HG02970 (cell line): ENCODE results near the gene ZNF576.
"Not testable (repeated sequence)": the region's sequence is repeated elsewhere in the genome, so short reads cannot be mapped to it uniquely, and the experiment has no call there.

Source experiments
- ATAC-seq: cut with Tn5 transposase; IDR thresholded peaks from one replicate; pipeline ENCODE4 v1.9.1; 2021; ENCODE audit warnings: mild to moderate bottlenecking, moderate library complexity, moderate number of reproducible peaks; ENCODE audit not compliant: unreplicated experiment, low FRiP score

Gene ZNF576, protein sequence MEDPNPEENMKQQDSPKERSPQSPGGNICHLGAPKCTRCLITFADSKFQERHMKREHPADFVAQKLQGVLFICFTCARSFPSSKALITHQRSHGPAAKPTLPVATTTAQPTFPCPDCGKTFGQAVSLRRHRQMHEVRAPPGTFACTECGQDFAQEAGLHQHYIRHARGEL

DNA sequence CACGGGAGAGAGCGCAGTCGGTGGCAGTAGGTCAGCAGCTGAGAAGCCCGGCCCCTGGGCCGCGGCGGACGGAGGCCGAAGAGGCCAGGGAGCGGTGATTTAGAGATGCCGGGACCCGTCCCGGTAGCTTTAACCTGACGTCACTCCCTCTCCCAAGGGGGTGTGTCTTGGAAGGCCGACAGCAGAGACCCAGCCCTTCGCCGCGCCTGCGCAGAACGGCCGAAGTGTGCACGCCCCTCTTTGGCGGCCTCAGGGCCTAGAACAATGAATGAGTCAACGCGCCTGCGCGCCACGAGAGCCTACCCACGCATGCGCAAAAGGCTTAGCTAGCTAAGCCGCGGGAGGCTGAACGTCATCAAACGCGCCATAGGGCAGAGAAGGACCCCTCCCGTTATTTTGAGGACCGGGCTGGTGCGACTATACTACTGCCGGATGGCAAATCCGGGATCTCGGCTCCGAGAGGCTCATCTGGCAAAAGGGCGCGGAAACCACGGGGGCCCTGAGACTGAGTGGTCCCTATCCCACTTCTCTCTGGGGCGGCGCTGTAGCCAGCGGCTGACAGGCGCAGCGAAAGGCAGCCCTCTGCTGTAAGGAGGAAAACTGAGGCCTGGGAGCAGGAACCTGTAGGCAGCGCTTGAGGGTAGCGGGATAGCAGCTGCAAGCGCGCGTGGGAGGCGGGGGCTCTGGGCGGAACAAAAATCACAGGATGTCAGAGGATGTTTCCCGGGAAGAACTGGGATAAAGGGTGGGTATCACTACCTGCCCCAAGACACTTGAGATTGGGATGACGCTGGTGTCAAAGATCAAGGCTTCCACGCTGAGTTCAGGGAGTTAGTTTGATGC is at the start of gene ZNF576, which contains the start of gene IRGQ:
TSS of gene ZNF576 (plus strand) at position 597 of the 843 bp plus-strand sequence. CDS start 514 bp downstream, outside the sequence.
TSS of gene IRGQ (minus strand) at position 136 of the 843 bp plus-strand sequence. CDS start 796 bp downstream, outside the sequence.
- peak; percentile 91 for ATAC-seq

GRCh38 chr19:43547926-43548325 is 48.5 kb upstream of the ZNF576 start:
- ATAC-seq: not testable (repeated sequence)

- ATAC-seq: no peak
Measured at GRCh38 chr19:43548706-43549105, 47.7 kb upstream of the ZNF576 start.

DNA sequence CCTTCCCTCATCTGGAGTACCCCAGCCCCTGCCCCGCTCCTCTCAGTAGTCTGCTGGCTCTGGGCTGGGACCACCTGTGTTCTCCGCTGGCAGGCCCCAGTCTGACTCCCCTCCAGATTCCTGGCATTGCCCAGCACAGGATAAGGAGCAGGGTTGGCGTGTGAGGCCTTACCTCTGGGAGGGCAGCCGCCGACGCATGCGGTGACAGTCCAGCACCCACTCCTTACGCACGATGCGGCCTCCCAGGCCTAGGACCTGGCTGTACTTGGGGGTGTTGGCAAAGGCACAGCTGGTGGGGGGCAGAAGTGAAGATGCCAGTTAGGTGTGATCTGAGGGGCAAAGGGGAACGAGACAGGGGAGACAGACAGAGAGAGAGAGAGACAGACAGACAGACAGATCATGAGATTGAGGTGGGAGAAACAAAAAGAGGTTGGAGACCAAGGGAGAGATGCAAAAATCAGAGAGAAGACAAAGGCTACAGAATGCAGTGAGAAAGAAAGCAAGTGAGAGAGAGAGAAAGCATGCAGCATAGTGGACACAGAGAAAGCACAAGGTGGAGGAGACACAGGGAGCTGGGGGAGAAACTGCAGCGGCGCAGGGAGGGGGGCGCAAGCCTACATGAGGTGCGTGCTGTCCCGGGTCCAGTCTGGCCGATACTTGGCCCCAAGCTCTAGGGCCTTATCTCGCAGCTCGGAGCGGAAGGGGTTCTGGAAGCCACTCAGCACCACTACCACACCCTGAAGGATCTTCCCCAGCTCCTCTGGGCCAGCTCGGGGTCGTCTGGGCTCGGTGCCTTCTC is 44.8 kb upstream of the ZNF576 start:
- ATAC-seq: no peak

DNA sequence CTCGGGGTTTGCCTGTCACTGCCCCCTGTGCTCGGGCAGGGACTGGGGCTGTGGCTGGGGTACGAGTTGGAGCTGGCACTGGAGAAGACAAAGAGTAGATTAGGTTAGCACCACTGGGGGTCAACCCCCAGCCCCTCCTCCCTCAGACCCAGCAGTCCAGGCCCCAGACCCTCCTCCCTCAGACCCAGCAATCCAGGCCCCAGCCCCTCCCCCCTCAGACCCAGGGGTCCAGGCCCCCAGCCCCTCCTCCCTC is 44.3 kb upstream of the ZNF576 start:
- no peak for ATAC-seq

DNA sequence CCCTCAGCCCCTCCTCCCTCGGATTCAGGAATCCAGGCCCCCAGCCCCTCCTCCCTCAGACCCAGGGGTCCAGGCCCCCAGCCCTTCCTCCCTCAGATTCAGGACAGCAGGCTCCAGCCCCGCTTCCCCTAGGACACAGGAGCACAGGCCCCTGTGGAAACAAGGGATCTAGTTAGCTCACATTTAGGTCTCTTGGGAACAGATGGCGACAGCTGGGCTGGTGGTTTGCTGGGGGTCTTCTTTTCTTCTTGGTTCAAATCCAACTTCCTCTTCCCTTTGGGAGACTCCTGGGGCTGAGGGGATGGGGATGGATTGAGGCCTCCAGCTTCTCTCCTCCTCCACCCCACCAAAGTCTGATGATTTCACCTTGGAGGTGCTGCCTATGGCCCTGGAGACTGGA is 43.8 kb upstream of the ZNF576 start:
- no peak for ATAC-seq

DNA sequence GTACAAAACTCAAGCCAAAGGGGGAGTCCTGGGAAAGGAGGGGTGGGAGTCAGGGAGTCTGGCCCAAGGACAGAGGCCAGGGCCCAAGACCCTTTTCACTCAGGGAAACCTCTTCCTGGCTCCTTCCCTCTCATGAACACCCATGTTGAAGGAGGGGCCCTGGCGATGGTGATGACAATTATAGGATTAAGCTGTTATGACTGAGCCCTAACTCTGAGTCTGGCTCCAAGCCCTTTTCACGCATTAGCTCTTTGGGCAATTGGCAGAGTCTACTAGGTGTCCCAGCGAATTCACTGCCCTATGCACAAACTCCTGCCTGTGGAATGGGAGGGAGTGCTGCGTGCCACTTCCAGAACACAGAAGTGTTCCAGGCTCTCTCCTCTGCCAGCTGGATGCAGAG is 42.7 kb upstream of the ZNF576 start:
- ATAC-seq: no peak

DNA sequence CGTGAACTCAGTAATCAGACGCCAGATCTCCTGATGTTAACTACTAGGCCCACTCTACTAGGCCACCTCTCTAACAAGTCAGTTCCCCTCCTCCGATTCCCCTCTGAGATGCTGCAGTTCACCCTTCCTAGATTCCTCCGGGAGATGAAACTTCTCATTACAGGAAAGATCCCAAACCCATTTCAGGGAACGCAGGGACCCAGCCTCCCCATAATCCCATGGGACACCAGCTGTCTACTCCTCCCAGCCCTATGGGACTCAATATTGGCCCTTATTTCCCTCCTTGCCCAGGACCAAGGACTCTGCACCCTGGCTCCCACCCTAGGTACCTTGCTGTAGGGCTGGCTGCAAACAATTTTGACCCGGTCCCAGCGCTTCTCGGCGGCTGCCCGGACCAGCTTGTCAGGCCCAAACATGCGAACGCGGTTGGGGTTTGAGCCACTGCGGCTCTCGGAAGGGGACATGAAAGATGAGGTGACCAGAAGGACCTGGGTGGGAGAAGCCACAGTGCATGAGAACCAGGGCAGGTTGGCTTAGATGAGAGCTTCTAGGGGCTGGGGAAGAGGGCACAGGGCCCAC is 42.0 kb upstream of the ZNF576 start:
- ATAC-seq: no peak

GRCh38 chr19:43555185-43555770 is 41.1 kb upstream of the ZNF576 start:
- ATAC-seq: no peak

- no peak for ATAC-seq
Measured at GRCh38 chr19:43560687-43561086, 35.7 kb upstream of the ZNF576 start.

- ATAC-seq: no peak
Measured at GRCh38 chr19:43561139-43561970, 35.0 kb upstream of the ZNF576 start.

- no peak for ATAC-seq
Measured at GRCh38 chr19:43562226-43562697, 34.1 kb upstream of the ZNF576 start.

- no peak for ATAC-seq
Measured at GRCh38 chr19:43562698-43563241, 33.6 kb upstream of the ZNF576 start.

DNA sequence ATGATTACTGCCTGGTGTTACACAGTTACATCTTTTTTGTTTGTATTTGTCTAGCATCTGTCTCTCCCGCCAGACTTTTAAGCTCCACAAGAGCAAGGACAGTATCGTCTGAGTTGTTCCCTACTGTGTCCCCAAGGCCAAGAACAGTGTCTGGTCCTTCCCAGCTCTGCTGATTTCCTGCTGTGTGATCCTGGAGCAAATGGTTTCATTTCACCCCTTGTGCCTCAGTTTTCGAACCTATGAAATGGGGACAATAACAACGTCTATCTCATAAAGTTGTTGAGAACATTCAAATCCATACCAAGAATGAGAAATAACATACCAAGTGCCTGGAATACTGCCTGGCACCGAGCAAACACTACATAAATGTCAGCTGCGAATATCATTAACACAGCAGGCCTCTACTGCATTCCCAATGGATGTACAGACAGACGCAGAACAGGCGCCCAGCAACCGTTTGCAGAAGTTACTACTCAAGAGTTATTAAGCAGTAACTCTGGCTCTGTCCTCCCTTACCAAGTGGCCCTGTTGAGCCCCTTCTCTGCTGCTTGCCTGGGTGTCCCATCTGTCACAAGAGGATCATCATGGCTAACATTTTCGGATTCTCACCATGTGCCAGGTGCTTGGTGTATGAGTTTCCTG is 32.5 kb upstream of the ZNF576 start:
- ATAC-seq: no peak

DNA sequence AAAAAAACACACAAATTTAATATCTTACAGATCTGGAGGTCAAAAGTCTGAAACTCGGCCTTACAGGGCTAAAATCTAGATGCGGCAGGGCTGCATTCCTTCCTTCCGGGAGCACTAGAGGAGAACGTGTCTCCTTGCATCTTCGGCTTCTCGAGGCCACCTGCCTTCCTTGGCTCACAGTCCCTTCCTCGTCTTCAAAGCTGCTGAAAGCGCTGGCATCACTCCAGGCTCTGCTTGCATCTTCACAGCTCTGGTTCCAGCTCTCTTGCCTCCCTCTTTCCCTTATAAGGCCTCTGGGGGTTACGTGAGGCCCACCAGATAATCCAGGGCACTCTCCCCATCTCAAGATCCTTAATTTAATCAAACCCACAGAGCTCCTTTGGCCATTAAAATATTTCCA is 31.6 kb upstream of the ZNF576 start:
- no peak for ATAC-seq

- ATAC-seq: no peak
Measured at GRCh38 chr19:43569657-43570056, 26.7 kb upstream of the ZNF576 start.

- ATAC-seq: no peak
Measured at GRCh38 chr19:43570174-43570791, 26.1 kb upstream of the ZNF576 start.

- no peak for ATAC-seq
Measured at GRCh38 chr19:43572171-43572588, 24.2 kb upstream of the ZNF576 start.
